GM12801 (cell line): Measurements from ENCODE around the gene MTFMT.

Experiments
- CTCF ChIP-seq: IDR thresholded peaks from one replicate; pipeline ENCODE4 v1.5.1; 2011; ENCODE audit warnings: control low read depth; ENCODE audit not compliant: insufficient read length; ENCODE audit errors: extremely low read depth

MTFMT gene

GRCh38 chr15:65062726-65063125, 33.3 kb upstream of the MTFMT start:
- TF ChIP-seq CTCF, result no peak

- no peak for TF ChIP-seq CTCF
Measured at GRCh38 chr15:65062061-65062460, 32.6 kb upstream of the MTFMT start.

- TF ChIP-seq CTCF, result no peak
Measured at GRCh38 chr15:65060641-65061397, 31.4 kb upstream of the MTFMT start.

- TF ChIP-seq CTCF, result no peak
Measured at GRCh38 chr15:65059931-65060596, 30.6 kb upstream of the MTFMT start.

GRCh38 chr15:65059369-65059750, 29.9 kb upstream of the MTFMT start:
- TF ChIP-seq CTCF, result no peak

GRCh38 chr15:65058394-65059368, 29.2 kb upstream of the MTFMT start:
- TF ChIP-seq CTCF, result no peak

- TF ChIP-seq CTCF, result no peak
Measured at GRCh38 chr15:65057549-65057940, 28.1 kb upstream of the MTFMT start.
